GM19240 (cell line): ENCODE measurements around the gene IDH3G.

Source experiments
- DNase-seq: peaks from one replicate; pipeline ENCODE4 v3.0.0; 2011; ENCODE audit warnings: low spot score; ENCODE audit not compliant: insufficient read length

The IDH3G gene

DNA sequence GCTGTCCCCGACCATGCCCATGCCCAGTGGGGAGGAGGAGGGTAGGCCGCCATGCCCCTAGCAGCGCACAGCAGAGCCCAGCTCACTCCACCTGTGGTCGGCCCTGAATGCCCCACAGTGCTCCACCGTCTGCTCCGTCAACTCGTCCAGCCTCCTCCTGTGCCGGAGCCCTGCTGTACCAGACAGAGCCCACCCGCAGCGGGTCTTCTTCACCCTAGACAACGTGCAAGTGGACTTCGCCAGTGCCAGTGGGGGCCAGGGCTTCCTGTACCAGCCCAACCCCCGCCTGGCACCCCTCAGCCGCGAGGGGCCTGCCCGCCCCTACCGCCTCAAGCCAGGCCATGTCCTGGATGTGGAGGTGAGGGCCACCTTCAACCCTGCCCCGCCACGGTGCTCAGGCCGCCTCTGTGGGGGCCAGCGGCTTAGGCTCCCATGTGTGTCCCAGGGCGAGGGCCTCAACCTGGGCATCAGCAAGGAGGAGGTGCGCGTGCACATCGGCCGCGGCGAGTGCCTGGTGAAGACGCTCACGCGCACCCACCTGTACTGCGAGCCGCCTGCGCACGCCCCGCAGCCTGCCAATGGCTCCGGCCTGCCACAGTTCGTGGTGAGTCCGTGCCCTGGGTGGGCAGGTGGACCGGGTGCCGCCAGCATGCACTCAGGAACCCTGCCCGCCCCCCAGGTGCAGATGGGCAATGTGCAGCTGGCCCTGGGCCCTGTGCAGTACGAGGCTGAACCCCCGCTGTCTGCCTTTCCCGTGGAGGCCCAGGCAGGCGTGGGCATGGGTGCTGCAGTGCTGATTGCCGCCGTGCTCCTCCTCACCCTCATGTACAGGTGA is 20.2 kb downstream of the IDH3G start:
- no peak for DNase-seq

GRCh38 chrX:153773218-153773611 is 21.0 kb downstream of the IDH3G start:
- no peak for DNase-seq

- DNase-seq: no peak
These were observed 21.6 kb downstream of the IDH3G start for GRCh38 chrX:153772316-153773217.

GRCh38 chrX:153771415-153772315 is 22.5 kb downstream of the IDH3G start:
- no peak for DNase-seq

DNA sequence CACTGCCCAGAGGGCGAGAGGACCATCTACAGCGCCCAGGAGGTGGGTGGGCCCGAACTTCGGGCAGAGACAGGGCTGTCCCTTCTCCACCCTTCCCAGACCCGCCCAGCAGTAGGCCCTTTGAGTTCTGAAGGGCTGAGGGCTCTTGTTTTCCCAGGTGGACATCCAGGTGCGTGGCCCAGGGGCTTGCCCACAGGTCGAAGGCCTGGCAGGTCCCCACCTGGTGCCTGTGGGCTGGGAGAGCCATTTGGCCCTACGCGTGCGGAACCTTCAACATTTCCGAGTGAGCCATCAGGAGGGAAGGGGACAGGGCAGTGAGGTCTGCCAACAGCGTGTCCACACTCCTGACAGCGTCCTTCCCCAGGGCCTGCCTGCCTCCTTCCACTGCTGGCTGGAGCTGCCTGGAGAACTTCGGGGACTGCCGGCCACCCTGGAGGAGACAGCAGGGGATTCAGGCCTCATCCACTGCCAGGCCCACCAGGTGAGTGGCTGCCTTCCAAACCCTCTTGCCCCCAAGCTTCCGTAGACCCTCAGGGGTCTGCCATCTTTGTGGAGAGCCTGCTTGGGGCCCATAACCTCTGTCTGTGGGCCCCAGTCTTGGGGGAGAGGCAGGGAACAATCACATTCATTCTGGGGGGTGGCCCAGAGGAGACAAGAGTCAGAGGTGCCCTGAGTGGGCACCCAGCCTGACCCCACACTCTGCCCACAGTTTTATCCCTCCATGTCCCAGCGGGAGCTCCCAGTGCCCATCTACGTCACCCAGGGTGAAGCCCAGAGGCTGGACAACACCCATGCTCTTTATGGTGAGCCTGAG is 23.4 kb downstream of the IDH3G start:
- peak; percentile 3 for DNase-seq

GRCh38 chrX:153769865-153770600 is 24.1 kb downstream of the IDH3G start:
- DNase-seq: peak; percentile 6

DNA sequence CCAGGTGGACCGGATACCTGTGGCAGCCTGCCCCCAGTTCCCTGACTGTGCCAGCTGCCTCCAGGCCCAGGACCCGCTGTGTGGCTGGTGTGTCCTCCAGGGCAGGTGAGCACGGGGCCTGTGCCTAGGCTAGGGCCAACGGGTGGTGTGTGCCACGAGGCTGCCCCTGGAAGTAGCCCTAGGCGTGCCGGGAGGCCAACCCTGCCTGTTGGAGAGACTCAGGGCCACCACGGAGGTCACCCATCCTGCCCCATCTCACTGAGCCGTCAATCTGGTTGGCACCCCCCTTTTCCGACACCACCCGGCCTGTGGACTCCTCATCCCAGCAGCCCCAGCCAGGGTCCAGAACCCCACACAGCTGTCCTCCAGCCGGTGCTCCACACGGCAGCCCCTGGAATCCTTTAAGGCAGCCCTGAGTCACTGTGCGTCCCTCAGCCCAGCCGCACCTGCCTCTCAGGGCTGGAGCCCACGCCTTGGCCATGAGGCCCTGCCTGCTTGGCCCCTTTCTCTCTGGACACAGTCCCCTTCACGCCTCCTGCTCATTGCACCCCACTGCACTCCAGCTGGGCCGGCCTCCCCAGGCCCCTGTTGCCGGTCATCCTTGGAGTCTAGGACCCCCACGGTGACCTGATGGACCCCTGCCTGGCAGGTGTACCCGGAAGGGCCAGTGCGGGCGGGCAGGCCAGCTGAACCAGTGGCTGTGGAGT is 24.9 kb downstream of the IDH3G start:
- DNase-seq: no peak

DNA sequence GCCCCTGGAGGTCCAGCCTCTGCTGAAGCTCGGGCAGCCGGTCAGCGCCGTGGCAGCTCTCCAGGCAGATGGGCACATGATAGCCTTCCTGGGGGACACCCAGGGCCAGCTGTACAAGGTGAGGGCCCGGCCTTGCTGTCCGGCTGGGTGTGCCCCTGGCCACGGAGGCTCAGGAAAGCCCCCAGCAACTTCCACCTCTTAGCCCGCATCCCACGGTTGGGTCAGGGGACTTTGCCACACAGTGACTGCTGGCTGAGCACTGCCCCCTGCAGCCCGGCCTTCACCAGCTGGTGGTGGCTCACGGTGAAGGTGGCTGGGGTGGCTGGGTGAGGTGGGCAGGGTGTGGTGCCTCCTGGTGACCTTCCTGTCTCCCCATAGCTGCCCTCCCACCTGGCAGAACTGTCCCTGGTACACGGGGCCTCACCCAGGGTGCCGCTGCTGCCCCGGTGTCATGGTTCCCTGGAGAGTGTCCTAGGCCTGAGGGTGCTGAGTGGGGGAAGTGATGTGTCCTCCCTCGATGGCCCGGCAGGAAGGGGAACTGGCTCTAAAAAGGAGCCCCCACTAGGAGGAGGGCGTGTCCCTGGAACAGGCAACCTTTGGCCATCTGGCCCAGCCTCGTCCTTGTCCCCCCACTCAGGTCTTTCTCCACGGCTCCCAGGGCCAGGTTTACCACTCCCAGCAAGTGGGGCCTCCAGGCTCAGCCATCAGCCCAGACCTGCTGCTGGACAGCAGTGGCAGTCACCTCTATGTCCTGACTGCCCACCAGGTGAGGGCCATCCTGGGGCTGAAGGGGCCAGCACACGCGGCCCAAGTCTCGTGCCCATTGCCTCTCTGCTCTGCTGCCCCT is 25.6 kb downstream of the IDH3G start:
- peak; percentile 3 for DNase-seq

- DNase-seq: no peak
These were observed 26.5 kb downstream of the IDH3G start for GRCh38 chrX:153767674-153768055.

DNA sequence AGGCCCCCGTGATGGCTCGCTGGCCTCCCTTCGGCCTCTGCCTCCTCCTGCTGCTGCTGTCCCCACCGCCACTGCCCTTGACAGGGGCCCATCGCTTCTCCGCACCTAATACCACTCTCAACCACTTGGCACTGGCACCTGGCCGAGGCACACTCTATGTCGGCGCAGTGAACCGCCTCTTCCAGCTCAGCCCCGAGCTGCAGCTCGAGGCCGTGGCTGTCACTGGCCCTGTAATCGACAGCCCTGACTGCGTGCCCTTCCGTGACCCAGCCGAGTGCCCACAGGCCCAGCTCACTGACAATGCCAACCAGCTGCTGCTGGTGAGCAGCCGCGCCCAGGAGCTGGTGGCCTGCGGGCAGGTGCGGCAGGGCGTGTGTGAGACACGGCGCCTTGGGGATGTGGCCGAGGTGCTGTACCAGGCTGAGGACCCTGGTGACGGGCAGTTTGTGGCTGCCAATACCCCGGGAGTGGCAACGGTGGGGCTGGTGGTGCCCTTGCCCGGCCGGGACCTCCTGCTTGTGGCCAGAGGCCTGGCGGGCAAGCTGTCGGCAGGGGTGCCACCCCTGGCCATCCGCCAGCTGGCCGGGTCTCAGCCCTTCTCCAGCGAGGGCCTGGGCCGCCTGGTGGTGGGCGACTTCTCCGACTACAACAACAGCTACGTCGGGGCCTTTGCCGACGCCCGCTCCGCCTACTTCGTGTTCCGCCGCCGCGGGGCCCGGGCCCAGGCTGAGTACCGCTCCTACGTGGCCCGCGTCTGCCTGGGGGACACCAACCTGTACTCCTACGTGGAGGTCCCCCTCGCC is 27.1 kb downstream of the IDH3G start:
- DNase-seq: no peak

DNA sequence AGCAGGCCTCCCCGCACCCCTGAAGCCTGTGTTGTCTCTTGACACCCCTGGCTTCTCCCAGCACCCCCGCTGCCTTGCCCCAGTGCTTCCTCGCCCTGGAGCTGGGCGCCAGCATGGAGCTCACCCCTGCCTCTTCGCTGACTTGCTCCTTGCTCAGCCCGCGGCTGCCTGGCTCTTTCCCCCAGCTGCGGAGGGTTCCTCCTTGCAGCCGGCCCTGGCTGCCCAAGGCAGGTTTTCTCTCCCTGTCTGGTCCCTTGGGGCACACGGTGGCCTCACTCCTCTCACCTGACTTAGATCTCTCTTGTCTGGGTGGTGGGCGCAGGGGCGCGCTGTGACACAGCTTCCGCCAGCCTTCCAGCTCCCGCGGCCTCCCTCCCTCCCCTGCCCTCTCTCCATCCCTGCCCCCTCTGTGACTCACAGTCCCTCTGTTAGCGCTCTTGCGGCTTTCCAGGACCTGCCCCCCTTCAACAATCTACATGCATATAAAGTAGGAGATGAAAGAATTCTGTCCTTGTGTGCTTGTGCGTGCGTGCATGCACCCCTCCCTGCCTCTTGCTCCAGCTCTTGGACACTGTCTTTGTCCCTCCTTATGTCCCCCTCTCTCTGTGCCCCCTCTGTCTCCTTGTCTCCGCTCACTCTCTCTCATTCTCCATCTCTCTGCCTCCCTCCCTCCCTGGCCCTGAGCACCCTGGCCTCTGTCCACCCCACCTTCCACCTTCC is 27.9 kb downstream of the IDH3G start:
- peak; percentile 4 for DNase-seq

DNA sequence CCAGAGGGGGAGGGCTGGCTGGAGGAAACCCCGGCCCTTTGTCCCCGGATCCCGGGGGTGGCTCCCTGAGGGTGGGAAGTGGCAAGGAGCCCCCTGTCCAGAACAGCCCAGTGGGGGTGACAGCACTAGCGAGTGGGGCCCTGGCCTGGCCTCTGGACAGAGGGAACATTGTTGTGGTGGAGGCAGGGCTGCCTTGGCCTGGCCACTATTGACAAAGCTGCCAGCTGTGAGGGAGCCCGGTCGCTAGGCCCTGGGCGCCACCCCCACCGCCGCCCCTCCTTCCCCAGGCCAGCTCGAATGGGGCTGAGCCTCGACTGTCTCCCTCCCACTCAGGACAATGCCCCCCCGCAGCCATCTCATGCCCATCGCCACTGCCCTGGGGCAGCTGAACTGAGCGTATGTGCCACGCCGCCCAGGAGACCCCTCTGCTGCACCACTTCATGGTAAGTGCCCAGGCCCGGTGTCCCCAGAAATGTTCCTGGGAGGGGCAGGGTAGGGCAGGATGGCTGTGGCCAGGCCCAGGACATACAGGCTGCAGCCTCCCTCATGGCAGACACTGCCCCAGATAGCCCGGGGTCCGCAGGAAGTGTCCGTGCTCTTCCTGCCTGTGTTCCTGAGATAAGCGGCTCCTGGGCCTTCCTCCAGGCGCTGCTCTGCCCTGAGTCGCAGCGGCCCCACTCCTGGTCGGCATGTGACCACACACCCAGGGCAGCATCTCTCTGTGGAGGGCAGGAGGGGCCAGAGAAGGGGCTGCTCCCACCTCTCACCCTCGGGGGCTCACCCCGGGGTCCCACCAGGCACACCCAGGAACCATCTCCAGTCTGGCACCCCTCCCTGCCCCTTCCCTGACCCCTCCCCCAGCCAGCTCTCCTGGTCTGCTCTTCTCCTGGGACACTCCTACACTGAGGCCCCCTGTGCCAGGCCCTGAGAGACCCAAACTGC is 28.8 kb downstream of the IDH3G start:
- DNase-seq: no peak

GRCh38 chrX:153764786-153765137 is 29.4 kb downstream of the IDH3G start:
- DNase-seq: no peak

DNA sequence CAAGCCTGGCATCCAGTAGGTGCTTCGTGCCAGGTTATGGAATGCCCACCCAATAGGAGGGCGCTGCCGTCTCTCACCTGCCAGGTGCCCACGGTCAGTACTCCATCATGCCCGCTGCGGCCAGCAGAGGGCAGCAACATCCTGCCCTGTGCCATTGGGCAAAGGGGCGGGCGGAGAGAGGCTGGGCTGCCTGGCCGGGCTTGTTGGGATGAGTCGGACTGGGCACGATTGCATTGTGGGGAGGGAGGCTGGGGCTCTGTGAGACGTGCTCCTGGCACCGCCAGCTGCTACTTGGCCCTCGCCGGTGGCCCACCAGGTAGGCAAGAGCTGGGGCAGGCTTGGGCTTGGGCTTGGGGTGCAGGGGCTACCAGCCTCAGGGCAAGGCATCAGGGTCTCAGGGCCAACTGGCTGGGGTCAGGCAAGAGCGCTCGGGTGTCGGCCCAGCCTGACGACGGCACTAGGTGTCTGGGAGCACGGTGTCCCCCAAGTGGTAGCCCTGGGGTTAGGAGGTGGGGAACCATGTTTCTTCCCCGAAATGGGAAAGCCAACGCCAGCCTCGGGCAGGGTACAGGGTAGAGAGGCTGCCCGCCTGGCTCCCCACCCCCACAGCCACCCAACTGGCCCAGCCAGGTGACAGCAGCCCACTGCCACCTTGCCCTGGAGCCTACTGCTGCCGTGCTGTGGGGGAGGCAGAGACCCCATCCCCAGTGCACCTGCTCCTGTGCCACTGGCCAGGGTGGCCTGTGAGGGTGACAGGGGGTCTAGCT is 30.0 kb downstream of the IDH3G start, which contains the start of gene PLXNB3:
PLXNB3 (plus strand) TSS at position 261 of the 767 bp plus-strand sequence. CDS start 1,287 bp downstream, outside the sequence.
- peak; percentile 73 for DNase-seq
